HG03558 (cell line): ENCODE results near the gene DPH2.

Experiments used
- ATAC-seq: cut with Tn5 transposase; IDR thresholded peaks from one replicate; pipeline ENCODE4 v1.9.1; 2021; ENCODE audit warnings: moderate number of reproducible peaks; ENCODE audit not compliant: unreplicated experiment; ENCODE audit errors: extremely low read depth

Gene DPH2

DNA sequence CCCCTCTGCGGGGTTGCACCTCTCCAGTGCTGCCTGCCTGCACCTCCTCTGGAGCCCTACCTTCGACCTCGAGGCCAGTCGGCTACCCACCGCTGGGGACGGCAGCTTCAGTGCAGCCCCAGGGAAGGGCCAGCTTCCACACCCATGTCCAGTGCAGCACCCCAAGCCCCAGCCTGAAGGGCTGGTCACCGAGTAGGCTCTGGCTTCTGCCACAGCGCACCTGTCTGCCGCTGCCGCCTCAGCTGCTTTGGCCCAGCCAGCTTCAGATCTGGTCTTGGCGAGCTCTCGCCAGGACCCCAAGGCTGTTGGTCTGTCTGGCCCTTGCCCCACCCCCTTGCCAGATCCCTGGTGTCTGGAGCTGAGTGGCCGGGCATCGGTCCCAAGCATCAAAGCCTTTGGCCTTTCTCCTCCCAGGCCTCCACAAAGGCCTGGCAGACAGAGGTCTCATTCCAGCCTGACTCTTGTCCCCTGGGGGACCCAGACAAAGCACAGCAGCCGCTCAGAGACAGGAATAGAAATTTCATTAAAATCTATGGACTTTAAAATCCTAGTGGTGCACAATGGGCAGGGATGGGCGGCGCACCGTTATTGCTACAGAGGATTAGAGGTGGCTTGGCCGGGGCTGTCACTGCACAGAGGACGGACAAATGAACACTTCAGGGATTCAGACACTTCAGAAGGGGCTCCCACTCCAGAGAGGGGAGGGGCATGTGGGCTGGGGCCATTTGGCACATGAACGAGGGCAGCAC is 26.3 kb downstream of the DPH2 start:
- no peak for ATAC-seq

DNA sequence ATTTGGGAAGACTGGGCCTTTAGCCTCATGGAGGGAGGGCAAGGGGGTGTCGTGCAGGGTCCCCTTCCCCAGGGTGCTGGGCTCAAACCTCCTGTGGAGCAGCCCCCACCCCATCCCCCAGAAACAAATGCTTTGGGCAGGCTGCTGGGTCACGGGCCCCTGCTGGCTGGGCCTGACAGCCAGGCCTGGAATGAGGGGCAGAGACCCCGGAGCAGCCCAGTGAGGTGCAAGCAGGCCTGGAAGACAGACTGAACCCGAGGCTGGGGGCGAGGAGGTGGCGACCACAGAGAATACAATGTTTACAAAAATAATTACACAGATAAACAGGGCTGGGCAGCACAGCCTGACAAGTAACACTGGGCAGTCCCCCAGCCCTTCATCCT is 26.9 kb downstream of the DPH2 start:
- ATAC-seq = no peak

DNA sequence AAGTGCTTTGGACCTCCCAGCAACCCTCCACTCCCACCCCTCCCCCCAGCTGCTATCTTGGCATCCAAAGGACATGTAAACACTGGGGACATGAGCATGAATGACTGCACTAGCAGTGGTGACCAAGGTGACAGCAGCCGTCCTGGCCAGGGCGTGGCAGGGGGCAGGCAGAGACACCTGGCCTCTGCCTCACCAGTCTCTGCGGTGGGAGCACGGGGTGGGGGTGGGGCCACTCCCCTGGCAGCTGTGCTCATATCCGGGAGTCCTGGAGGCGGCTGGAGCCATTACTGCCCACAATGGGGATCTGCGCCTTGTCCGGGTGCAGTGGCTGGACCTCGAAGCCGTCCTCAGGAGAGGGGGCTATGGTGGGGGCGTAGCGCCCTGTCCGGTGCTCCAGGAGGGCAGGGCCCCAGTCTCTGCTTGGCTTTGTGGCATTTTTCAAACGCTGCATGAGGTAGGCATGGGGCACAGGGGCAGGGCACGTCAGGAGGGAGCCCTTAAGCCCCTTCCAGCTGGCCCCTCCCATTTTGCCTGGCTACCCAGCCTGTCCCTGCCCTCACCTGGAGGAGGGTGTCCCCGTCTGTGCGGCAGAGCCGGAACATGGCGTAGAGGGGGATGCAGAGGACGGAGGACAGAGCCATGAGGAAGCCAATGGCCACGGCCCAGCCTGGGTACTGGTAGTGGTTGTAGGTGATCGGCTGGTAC is 27.6 kb downstream of the DPH2 start:
- no peak for ATAC-seq

DNA sequence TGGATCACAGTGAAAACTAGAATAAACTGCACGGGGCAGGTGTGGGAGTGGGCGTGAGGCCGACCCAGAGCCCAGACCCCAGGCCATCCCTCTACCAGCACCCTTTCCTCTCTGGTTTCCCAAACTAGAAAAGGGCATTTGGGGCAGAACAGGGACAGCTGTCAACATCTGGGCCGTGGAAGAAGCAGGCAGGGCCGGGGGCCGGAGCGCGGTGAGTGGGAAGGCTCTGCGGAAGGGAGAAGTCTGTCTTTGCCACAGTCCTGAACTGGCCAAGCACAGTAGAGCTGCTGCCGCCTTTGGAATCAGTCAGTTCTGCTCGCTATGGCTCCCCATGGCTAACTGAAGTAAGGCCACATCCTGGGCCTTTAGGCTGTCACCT is 28.2 kb downstream of the DPH2 start:
- no peak for ATAC-seq

DNA sequence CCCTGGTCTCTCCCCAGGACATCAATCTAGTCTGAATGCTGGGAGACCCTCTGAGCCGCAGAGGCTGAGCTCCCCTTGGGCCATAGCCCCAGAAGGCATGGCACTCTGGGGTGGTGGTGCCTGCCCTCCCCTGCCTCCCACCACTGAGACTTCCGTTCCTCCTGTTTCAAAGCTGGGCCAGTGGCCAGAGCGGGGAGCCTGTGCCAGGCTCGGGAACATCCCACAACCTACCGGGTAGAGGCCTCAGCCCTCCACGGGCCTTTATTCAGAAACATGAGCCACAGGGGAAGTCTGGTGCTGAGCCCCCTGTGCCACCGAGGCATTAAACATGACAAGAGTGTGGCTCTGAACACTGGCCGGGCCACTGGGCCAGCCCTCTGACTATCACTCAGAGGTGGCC is 29.6 kb downstream of the DPH2 start:
- ATAC-seq = no peak

DNA sequence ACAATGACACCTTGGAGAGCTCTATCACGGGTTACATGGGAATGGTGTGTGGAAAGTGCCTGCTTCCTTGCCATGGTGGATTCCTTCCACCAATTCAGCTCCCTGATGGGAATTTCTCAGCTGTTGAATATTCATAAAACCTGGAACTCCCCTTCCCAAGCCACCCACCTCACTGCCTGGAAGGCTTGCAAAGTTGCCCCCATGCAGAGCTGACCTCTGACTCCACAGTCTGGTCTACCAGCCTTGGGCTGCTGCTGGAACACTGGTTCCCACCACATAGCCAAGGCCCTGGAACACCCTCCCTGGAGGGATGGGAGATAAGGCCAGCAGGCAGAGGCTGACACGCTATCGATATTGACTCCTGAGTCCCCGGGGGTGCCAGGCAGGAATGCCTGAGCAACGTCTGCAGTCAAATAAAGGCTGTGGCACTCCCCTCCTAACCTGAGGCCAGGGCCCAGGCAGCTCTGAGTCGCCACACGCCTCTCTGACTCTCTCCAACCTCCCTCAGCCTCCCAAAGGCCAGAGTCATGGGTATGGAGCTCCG is 30.4 kb downstream of the DPH2 start:
- ATAC-seq = no peak

DNA sequence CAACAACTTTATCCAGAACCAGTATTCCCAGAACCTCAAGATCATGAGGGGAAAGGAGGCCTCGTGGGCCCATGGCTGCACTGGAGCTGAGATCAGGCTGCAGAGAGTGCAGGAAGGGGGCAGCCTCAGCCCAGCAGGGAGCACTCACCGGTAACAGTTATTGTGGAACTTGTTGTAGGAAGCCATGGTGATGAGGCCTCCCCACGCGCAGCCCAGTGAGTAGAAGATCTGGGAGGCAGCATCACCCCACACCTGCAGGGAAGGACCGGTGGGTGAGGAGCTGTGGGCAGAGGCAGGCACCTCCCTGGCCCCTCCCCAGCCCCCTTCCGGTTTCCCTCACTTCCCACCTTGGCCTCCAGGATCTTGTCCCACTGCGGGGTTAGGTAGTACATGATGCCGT is 32.4 kb downstream of the DPH2 start:
- ATAC-seq = no peak

DNA sequence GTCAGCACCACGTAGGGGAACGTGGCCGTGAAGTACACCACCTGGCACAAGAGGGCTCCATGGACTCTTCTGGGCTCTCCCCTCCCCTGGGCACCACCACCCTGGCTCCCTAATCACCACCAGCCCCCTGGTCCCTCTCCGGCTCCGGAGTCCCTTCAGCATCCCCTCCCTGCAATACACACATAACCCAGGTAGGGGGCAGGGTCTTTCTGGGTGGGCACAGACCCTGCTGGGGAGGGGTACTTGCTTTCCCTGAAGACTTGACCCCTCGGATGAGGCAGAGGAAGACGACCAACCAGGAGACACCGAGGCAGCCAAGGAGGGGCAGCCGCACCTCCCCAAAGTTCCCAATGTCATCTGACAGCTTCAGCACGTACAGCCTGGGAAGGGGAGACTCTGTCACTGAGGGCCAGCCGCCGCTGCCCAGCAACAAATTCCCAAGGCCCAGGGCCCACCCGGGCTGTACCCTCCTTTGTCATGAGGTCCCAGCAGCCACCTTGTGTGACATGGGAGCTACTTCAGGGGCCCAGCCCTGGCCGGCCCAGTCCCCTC is 32.9 kb downstream of the DPH2 start:
- no peak for ATAC-seq

DNA sequence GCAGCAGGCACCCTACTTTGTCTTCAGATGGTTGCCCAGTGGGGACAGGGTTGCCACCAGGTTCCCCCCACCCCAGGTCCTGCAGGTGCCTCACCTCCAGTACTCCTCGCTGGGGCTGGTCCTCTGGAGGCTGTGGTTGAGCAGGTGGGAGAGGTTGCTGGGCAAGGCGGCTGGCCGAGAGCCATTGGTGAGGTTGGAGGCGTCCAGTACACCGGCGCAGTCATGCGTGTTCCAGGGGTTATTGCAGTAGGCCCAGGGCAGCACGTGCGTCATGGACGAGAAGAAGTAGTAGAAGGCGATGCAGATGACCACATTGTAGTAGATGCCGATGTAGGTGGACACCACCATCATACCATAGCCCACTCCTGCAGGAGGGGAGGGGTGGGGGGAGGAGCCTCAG is 38.4 kb downstream of the DPH2 start:
- no peak for ATAC-seq

DNA sequence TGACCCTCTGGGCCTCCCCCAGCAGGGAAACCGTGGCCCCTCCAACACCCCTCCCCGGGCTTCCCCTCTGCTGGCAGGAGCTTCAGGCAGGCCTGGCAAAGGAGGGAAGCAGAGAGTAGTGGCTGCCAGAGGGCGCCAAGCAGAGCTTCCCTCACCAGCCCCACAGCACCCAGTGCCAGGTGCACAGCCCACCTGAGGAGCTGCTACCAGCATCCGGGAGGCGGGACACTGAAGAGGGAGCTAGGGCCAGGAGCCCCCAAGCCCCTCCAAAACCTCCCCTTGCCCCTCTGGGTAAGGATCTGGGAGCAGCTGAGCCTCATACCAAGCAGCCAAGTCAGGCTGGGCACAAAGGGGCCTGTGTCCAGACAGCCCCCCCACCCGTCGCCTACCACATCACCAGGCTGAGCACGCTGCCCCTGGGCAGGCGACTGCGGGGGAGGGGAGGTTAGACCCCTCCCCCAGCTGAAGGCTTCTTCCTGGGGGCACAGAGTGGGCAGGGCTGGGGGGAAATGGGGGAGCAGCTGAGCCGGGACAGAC is 41.2 kb downstream of the DPH2 start:
- no peak for ATAC-seq

DNA sequence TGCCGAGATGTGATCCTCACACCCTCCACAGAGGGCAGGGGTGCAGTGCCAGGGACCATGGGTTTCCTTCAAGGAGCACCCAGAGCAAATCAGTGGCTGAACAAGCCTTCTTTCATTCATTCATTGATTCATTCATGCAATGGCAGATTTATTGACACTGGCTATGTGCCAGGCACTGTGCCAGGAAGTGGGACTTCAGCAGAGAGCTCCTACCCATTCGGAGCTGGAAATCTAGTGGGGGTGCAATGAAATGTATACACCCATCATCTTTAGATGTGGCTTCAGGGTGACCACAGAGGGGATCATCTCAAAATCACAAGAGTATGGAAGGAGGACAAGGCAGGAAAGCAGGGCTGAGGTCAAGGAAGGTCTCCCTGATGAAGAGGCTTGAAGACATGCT is 42.6 kb downstream of the DPH2 start:
- no peak for ATAC-seq

DNA sequence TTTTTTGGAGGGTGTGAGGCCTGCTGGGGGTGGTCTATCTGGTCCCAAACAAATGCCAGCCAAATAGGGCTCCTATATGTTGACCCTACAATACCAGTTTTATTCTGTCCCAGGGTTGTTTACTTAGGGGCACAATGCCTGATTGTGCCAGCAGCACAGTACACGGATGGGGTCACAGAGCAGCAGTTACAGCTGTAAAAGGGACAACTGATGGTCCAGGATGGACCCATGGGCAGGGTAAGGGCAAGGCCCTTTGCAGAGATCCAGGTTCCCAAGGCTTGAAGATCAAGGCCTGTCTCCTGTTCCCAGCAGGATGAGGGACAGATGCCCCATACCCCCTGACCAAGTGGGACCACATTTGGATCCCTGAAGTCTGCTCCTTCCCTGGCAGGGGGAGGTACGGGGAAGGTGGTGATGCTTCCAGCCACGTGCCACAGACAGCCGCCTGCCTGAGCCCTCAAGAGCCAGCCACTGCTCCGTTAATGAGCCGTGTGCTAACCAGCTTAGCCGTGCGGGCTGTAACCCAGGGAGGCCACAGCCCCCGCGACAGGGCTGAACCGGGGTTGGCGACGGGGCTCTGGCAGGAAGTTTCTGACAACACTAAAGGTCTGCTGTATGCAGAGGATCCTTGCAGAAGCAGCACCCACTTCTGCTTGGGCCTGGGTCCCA is 43.3 kb downstream of the DPH2 start:
- ATAC-seq = no peak

DNA sequence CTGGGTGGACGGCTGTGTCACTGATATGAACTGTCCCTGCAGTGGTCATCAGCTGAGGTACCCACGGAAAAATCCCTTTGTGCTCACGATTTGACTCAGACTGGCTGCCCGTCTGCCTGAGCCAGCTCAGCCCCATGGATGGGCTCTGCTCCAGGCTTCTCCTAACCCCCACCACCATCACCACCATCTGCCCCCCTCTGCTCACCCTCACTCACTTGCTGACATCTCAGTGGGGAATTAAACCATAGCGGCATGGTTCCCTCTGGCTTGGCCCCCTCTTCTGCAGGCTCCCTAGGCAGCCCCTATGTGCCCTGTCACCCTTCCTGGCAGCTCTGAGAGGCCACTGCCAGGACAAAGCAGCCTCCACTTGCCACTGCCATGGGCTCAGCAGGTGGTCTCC is 44.1 kb downstream of the DPH2 start:
- no peak for ATAC-seq

DNA sequence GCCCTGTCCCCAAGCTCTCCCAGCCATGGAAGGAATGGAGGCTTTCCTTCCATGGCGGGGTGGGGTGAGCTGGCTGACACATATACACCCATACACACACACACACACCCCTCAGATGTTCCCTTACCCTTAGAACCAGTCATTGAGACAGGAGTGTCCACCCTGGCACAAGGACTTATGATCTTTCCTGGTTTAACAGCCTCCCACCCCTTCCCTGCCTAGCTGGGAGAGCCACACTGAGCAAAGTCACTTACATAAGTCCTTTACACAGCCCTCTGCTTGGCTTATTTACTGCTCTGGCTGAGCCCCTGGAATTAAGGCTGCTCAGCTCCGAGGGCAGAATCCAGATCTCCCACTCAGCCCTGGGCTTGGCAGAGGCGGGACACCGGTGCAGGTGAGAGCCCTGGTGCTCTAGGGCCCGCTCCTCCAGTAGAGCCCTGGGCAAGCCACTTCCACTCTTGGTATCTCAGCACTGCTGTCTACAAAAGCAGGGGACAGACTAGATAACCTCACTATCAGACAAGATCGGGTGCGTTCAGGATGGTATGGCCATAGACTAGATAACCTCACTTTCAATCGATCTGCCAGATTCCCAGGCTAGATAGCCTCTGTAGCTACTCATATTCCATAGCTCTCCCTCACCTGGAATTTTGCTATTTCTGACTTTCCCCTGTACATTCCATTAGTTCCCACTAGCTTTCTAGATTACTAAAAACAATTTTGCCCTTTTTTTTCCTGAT is 44.7 kb downstream of the DPH2 start:
- no peak for ATAC-seq

DNA sequence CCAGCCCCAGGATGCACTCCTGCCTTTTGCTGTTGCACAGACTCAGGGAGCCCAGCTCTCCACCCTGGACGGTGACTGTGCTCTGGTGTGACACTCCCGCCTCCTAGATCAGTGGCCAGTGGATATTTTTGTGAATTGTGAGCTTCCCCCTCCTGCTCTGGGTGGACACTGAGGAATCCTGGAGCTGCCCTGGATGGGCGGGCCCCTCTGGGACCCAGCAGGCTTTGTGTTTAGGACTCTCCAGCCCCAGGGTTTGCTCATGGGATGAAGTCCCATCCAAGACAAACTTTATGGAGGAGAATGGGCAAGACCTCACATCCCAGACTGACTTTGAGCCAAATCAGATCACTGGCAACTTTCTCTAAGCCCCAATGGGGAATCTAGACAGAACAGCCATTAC is 45.4 kb downstream of the DPH2 start:
- no peak for ATAC-seq

DNA sequence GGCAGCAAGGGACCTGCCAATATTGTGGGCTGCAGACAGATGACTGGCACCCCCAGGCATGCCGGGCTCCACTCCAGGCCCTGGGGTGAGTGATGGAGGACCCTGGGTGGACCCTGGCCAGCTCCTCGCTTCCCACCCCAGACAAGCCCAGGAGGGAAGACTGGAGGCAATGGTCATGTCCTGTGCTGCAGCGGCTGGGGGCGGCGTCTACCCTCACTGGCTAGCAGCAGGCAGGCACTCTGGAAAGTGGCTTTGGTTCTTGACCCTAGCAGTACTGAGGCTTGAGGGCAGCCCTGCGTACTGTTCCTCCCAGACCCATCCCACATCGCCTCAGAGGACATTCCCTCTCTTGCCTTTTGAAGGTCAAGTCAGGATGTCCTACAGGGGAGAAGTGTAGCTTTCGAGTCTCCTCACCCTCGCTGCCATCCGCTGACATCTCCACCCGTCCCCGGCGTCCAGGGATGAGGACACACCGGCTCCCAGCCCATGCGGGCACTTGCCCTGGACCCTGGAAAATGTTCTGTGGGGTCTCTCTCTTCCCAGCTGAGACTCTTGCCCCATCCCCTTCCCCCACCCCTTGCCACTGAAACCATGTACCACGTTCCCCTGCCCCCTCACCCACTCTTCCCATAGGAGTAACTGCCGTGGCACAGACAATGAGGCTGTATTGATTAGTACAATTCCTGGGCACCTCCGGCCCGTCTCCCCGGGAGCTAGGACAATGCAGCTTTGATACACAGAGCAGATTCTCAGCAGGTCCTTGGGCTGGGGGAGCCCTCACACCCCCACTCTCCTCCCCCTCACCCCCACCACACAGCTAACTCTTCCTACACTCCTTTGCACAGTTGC is 46.5 kb downstream of the DPH2 start:
- ATAC-seq = no peak

DNA sequence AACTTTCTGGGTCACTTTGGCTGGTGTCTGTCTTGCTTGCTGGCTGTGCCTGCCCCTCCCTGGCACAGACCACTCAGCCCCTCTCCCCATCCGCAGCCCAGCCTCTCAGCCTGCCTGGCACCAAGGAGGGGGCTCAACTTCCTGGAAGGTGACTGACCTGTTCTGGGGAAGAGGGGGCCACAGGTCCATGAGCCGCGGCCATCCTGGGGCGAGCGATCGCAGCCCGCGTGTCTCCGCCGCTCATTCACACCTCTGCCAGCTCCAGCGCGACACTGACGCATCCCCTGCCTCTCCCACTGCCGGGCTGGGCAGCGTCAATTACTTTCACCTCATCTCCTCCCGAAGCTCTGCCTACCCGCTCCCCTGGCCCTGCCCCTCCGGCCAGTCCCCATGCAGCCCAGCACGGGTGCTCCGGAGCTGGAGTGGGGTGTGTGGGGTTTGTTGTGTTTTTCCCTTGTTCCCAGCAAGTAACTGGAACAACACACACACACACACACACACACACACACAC is 47.1 kb downstream of the DPH2 start:
- ATAC-seq = no peak

DNA sequence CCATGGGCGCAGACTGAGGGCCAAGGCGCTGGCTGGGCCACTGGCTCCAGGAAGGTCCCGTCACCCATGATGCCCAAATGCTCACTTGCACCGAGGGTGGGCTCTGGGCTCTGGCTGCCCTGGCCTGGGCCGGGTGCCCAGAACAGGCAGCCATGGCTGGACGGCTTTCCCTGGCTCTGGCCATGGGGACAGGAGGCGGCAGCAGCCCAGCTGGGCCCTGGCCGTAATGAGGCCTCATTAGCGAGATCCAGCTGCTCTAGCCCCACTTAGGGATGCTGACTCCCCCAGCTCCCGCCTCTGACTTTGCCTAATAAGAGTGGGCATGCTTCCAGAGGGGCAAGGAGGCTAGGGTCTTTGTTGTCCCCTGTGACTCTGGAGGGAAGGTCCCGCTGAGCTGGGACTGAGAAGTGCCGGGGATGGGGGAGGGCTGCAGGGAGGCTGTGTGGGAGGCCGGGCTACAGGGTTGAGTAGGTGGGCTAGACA is 49.7 kb downstream of the DPH2 start:
- no peak for ATAC-seq

DNA sequence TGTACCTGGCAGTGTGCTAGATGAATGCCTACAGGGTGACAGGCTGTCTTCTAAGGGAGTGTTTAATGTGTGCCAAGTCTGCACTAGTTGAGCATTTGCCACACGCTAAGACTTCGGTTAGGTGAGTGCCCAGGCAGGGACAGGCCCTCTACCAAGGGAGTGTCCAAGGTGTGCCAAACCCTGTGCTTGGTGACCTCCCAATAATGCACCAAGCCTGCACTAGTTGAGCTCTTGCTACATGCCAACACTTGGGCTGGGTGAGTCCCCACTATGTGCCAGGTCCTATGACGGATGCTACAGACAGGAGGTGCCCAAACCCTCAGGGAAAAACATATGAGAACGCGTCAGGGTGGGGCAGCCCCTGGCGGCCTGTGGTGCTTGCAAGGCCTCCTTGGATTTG is 50.7 kb downstream of the DPH2 start:
- ATAC-seq = no peak
